HepG2 (cell line): Measurements from ENCODE around the gene ZDHHC24. TPM values are rescaled to one million over a fixed set of nuclear protein-coding genes. Genes with fewer than 3 reads are reported as not detected.
A peak's percentile ranks its signal among the peaks of the same experiment; 100 is the strongest.

Source experiments
- CBX5 ChIP-seq: sonication (generic); formaldehyde crosslinking; IDR thresholded peaks from 2 replicates; pipeline ENCODE4 v1.4.0; 2020; ENCODE audit warnings: missing genetic modification reagents, borderline replicate concordance
- CENPT ChIP-seq: sonication (generic); formaldehyde crosslinking; IDR thresholded peaks from 2 replicates; pipeline ENCODE4 v1.8.0; 2022; ENCODE audit warnings: low read depth, mild to moderate bottlenecking, moderate library complexity, missing genetic modification reagents
- CHD2 ChIP-seq: IDR thresholded peaks from 2 replicates; pipeline ENCODE4 v1.6.1; 2011; ENCODE audit warnings: low read depth, low read length, improper control_type of control experiment
- DBP ChIP-seq: sonication (generic); formaldehyde crosslinking; IDR thresholded peaks from 2 replicates; pipeline ENCODE4 v1.4.0; 2020; ENCODE audit warnings: missing genetic modification reagents; ENCODE audit errors: not compliant biosample characterization
- EEA1 ChIP-seq: sonication (generic); formaldehyde crosslinking; IDR thresholded peaks from 2 replicates; pipeline ENCODE4 v1.5.1; 2020; ENCODE audit warnings: mild to moderate bottlenecking, missing genetic modification reagents, borderline replicate concordance
- FOSL2 ChIP-seq: sonication (generic); formaldehyde crosslinking; IDR thresholded peaks from 2 replicates; pipeline ENCODE4 v1.4.0; 2020; ENCODE audit warnings: missing genetic modification reagents
- NAIF1 ChIP-seq: sonication (generic); formaldehyde crosslinking; IDR thresholded peaks from 2 replicates; pipeline ENCODE4 v1.5.0; 2020; ENCODE audit warnings: mild to moderate bottlenecking, missing genetic modification reagents, borderline replicate concordance
- SNAPC5 ChIP-seq: sonication (generic); formaldehyde crosslinking; IDR thresholded peaks from 2 replicates; pipeline ENCODE4 v1.8.1; 2023; ENCODE audit warnings: mild to moderate bottlenecking, missing genetic modification reagents, borderline replicate concordance
- ZFX ChIP-seq: sonication (generic); formaldehyde crosslinking; IDR thresholded peaks from 2 replicates; pipeline ENCODE4 v1.4.0; 2020; ENCODE audit warnings: mild to moderate bottlenecking, low read depth, missing genetic modification reagents, moderate library complexity
- ZMAT5 ChIP-seq: sonication (generic); formaldehyde crosslinking; IDR thresholded peaks from 2 replicates; pipeline ENCODE4 v1.5.0; 2020; ENCODE audit warnings: mild to moderate bottlenecking, low read depth, missing genetic modification reagents, borderline replicate concordance
- ZNF207 ChIP-seq: fragments of 450-650 bp; IDR thresholded peaks from 2 replicates; pipeline ENCODE4 v1.6.1; 2016; ENCODE audit warnings: antibody characterized with exemption, borderline replicate concordance
- ZNF296 ChIP-seq: sonication (generic); formaldehyde crosslinking; conservative IDR thresholded peaks from 2 replicates; pipeline ENCODE4 v1.5.0; 2020; ENCODE audit warnings: mild to moderate bottlenecking, missing genetic modification reagents
- ZNF3 ChIP-seq: IDR thresholded peaks from 2 replicates; pipeline ENCODE4 v1.7.0; 2017; ENCODE audit warnings: inconsistent platforms
- ZNF451 ChIP-seq: sonication (generic); formaldehyde crosslinking; IDR thresholded peaks from 2 replicates; pipeline ENCODE4 v1.5.0; 2020; ENCODE audit warnings: mild to moderate bottlenecking, missing genetic modification reagents
- ZNF460 ChIP-seq: sonication (generic); formaldehyde crosslinking; IDR thresholded peaks from 2 replicates; pipeline ENCODE4 v1.5.1; 2020; ENCODE audit warnings: missing genetic modification reagents, mild to moderate bottlenecking, borderline replicate concordance
- ZNF530 ChIP-seq: sonication (generic); formaldehyde crosslinking; IDR thresholded peaks from 2 replicates; pipeline ENCODE4 v1.5.0; 2020; ENCODE audit warnings: low read depth, mild to moderate bottlenecking, missing genetic modification reagents
- ZNF704 ChIP-seq: sonication (generic); formaldehyde crosslinking; IDR thresholded peaks from 2 replicates; pipeline ENCODE4 v1.8.1; 2023; ENCODE audit warnings: mild to moderate bottlenecking, inconsistent platforms, moderate library complexity, missing genetic modification reagents, borderline replicate concordance
- ZNF710 ChIP-seq: sonication (generic); formaldehyde crosslinking; IDR thresholded peaks from 2 replicates; pipeline ENCODE4 v1.5.0; 2020; ENCODE audit warnings: mild to moderate bottlenecking, missing genetic modification reagents, borderline replicate concordance
- ZNF879 ChIP-seq: sonication (generic); formaldehyde crosslinking; IDR thresholded peaks from 2 replicates; pipeline ENCODE4 v1.8.1; 2023; ENCODE audit warnings: missing genetic modification reagents
- polyA plus RNA-seq, 8 experiments: library from polyadenylated mRNA; depleted of rRNA in 3 of 8; stranded (reverse) in 7 of 8; unstranded in 1 of 8; fragments of >200 nt; fragmentation: Illumina TruSeq in 4 of 8; extraction: Trizol in 4 of 8; gene quantifications; 2 replicates each; pipeline versions ENCODE4 v1.2.1 to v1.2.3, GENCODE V29; 2011 to 2016; ENCODE audit warnings: low read depth in 4 of 8, missing spikeins in 1 of 8, mixed read lengths in 1 of 8; ENCODE audit not compliant: insufficient read depth in 1 of 8
- total RNA-seq, 5 experiments: library from RNA; depleted of rRNA; stranded (reverse); fragments of >200 nt; fragmentation: Illumina TruSeq; extraction: Trizol; gene quantifications; 2 replicates each; pipeline ENCODE4 v1.2.3, GENCODE V29; 2016; ENCODE audit warnings: low read depth in 1 of 5
- TF ChIP-seq, protein P1 (sequence below): IDR thresholded peaks from 2 replicates; pipeline ENCODE4 v1.6.1; 2016; ENCODE audit warnings: mild to moderate bottlenecking
- TF ChIP-seq, protein P2 (sequence below): sonication (generic); formaldehyde crosslinking; conservative IDR thresholded peaks from 2 replicates; pipeline ENCODE4 v1.5.0; 2020; ENCODE audit warnings: missing genetic modification reagents

The ZDHHC24 gene
- total and polyA plus RNA-seq, 2 of the 13 experiments (the other 11 are each of a cell fraction or from before 2014, with no cell fraction given): 4.3 TPM

GRCh38 chr11:66510271-66510989 lies 35.4 kb downstream of the ZDHHC24 start, which contains the start of gene BBS1 (continued):
- TF ChIP-seq, protein P1, sequence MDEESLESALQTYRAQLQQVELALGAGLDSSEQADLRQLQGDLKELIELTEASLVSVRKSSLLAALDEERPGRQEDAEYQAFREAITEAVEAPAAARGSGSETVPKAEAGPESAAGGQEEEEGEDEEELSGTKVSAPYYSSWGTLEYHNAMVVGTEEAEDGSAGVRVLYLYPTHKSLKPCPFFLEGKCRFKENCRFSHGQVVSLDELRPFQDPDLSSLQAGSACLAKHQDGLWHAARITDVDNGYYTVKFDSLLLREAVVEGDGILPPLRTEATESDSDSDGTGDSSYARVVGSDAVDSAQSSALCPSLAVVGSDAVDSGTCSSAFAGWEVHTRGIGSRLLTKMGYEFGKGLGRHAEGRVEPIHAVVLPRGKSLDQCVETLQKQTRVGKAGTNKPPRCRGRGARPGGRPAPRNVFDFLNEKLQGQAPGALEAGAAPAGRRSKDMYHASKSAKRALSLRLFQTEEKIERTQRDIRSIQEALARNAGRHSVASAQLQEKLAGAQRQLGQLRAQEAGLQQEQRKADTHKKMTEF (CRISPR knock-in tag): peak; percentile 72; the same call in 1 of the 2 replicates
- peak; percentile 63; the same call in 1 of the 2 replicates for TF ChIP-seq ZNF710 (CRISPR knock-in tag)
- no peak for TF ChIP-seq FOSL2 (CRISPR knock-in tag)
- no peak for TF ChIP-seq DBP (CRISPR knock-in tag)
- no peak for TF ChIP-seq CENPT (CRISPR knock-in tag)
- TF ChIP-seq ZNF704 (CRISPR knock-in tag): no peak
- peak; percentile 49; the same call in 1 of the 2 replicates for TF ChIP-seq CBX5 (CRISPR knock-in tag)
- TF ChIP-seq NAIF1 (CRISPR knock-in tag): no peak
- TF ChIP-seq, protein P2, sequence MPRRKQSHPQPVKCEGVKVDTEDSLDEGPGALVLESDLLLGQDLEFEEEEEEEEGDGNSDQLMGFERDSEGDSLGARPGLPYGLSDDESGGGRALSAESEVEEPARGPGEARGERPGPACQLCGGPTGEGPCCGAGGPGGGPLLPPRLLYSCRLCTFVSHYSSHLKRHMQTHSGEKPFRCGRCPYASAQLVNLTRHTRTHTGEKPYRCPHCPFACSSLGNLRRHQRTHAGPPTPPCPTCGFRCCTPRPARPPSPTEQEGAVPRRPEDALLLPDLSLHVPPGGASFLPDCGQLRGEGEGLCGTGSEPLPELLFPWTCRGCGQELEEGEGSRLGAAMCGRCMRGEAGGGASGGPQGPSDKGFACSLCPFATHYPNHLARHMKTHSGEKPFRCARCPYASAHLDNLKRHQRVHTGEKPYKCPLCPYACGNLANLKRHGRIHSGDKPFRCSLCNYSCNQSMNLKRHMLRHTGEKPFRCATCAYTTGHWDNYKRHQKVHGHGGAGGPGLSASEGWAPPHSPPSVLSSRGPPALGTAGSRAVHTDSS (CRISPR knock-in tag): no peak
- TF ChIP-seq CHD2: peak; percentile 29; the same call in 1 of the 2 replicates
- no peak for TF ChIP-seq ZNF530 (CRISPR knock-in tag)
- peak; percentile 62; the same call in 1 of the 2 replicates for TF ChIP-seq ZNF451 (CRISPR knock-in tag)
- TF ChIP-seq ZFX: peak; percentile 94
- no peak for TF ChIP-seq ZNF207
- no peak for TF ChIP-seq ZMAT5 (CRISPR knock-in tag)
- no peak for TF ChIP-seq SNAPC5 (CRISPR knock-in tag)
- TF ChIP-seq ZNF879: no peak
- peak; percentile 66; the same call in 1 of the 2 replicates for TF ChIP-seq EEA1 (CRISPR knock-in tag)
- TF ChIP-seq ZNF3 (CRISPR knock-in tag): no peak
- no peak for TF ChIP-seq ZNF296 (CRISPR knock-in tag)
- TF ChIP-seq ZNF460 (CRISPR knock-in tag): no peak
